Esophagus muscularis mucosa (tissue), 4 donors: ENCODE results near the gene GMEB2. TPM values are rescaled to one million over a fixed set of nuclear protein-coding genes. Genes with fewer than 3 reads are reported as not detected.
"Not testable (repeated sequence)": the region's sequence is repeated elsewhere in the genome, so short reads cannot be mapped to it uniquely, and the experiment has no call there.

Experiments
- DNase-seq: peaks from one replicate; pipeline ENCODE4 v3.0.0-alpha.2; 2017; ENCODE audit errors: extremely low spot score
- H3K27ac ChIP-seq, 4 donors: fragments of 200-600 bp; sonication (generic); replicated peaks in 1 of 4; 1 replicate in 3 of 4; 2 replicates in 1 of 4; pipeline ENCODE4 v1.5.1; 2016 to 2019; ENCODE audit warnings: mild to moderate bottlenecking in 1 of 4
- H3K27me3 ChIP-seq, 4 donors: fragments of 200-600 bp; sonication (generic); one replicate each; pipeline versions ENCODE4 v1.5.1 to v1.6.0; 2016 to 2019
- H3K36me3 ChIP-seq, 4 donors: fragments of 200-600 bp; sonication (generic); one replicate each; pipeline ENCODE4 v1.5.1; 2016 to 2019
- H3K4me1 ChIP-seq, 4 donors: fragments of 200-600 bp; sonication (generic); one replicate each; pipeline ENCODE4 v1.5.1; 2016 to 2019
- H3K4me3 ChIP-seq, 4 donors: fragments of 200-600 bp; sonication (generic); 1 replicate in 2 of 4; 2 replicates in 2 of 4; pipeline ENCODE4 v1.5.1; 2016 to 2019; ENCODE audit warnings: mild to moderate bottlenecking in 4 of 4, moderate library complexity in 1 of 4
- H3K9me3 ChIP-seq, 4 donors: fragments of 200-600 bp; sonication (generic); 1 replicate in 3 of 4; 2 replicates in 1 of 4; pipeline ENCODE4 v1.5.1; 2016 to 2019
- EP300 ChIP-seq: sonication (generic); formaldehyde crosslinking; IDR thresholded peaks from one replicate; pipeline ENCODE4 v1.6.1; 2017; ENCODE audit warnings: antibody characterized with exemption
- POLR2A ChIP-seq: fragments of 450-650 bp; IDR thresholded peaks from one replicate; pipeline ENCODE4 v1.6.1; 2017; ENCODE audit warnings: antibody characterized with exemption, moderate library complexity, mild to moderate bottlenecking, low read depth
- POLR2AphosphoS5 ChIP-seq, 2 donors: sonication (generic); formaldehyde crosslinking; IDR thresholded peaks; one replicate each; pipeline ENCODE4 v1.6.1; 2017; ENCODE audit warnings: antibody characterized with exemption in 2 of 2
- WGBS: methylation state at CpG from one replicate; pipeline ENCODE4 v1.1.5; 2018; 5-methylcytosine and 5-hydroxymethylcytosine counted together
- intact Hi-C: fragments of 100-400 bp; cut with DNase I; formaldehyde crosslinking; loops from one replicate; pipeline ENCODE4 v1.15.1; 2023
- total RNA-seq, 4 donors: library from RNA; depleted of rRNA; stranded (reverse); fragments of >200 nt; gene quantifications; one replicate each; pipeline versions ENCODE4 v1.1.0 to v1.2.1, GENCODE V29; 2016
- TF ChIP-seq, protein P1 (sequence below), 3 experiments: fragments of 200-600 bp in 2 of 3; fragments of 450-650 bp in 1 of 3; sonication (generic) in 2 of 3; IDR thresholded peaks; one replicate each; pipeline ENCODE4 v1.5.1; 2017 to 2019; ENCODE audit warnings: antibody characterized with exemption in 3 of 3, mild to moderate bottlenecking in 2 of 3, moderate library complexity in 1 of 3

GMEB2 gene
- total RNA-seq, 4 donors from 2014 or later, result 11.1 to 19.1 (median 14.0) TPM

DNA sequence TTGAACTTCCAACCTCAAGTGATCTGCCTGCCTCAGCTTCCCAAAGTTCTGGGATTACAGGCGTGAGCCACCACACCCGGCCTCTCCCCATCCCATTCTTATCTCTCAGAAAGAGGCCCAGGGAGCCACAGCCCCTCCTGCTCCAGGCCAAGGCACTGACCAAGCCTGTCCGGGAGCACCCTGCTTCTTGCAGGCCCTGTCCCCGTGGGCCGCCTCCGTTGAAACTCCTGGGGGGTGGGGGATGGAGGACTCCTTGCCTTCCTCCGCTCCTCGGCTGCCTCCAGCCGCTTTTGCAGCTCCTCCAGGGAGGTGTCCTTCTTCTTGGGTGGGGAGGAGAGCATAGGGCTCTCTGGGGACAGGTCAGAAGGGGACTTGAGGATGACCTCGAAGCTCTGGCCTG is 16.6 kb upstream of the GMEB2 start:
- Histone ChIP-seq H3K27me3 (no peaks in the 10 kb centered on the region), H3K4me3 (no peak overlapping the region), H3K4me1 (peaks cover 7 to 32% (median 21%) of the 10 kb centered on the region in 4 donors), H3K27ac (no peak overlapping the region), H3K36me3 (no peaks in the 10 kb centered on the region), H3K9me3 (no peaks in the 10 kb centered on the region)
- WGBS, result 94% methylated on average over 6 of the region's 10 CpGs
- intact Hi-C loops, result no loop called here
- no peak for DNase-seq
- no peak for TF ChIP-seq POLR2A
- TF ChIP-seq, protein P1, sequence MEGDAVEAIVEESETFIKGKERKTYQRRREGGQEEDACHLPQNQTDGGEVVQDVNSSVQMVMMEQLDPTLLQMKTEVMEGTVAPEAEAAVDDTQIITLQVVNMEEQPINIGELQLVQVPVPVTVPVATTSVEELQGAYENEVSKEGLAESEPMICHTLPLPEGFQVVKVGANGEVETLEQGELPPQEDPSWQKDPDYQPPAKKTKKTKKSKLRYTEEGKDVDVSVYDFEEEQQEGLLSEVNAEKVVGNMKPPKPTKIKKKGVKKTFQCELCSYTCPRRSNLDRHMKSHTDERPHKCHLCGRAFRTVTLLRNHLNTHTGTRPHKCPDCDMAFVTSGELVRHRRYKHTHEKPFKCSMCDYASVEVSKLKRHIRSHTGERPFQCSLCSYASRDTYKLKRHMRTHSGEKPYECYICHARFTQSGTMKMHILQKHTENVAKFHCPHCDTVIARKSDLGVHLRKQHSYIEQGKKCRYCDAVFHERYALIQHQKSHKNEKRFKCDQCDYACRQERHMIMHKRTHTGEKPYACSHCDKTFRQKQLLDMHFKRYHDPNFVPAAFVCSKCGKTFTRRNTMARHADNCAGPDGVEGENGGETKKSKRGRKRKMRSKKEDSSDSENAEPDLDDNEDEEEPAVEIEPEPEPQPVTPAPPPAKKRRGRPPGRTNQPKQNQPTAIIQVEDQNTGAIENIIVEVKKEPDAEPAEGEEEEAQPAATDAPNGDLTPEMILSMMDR (IDR thresholded peaks at IDR 0.05), result no peak
- TF ChIP-seq EP300, result no peak
- TF ChIP-seq POLR2AphosphoS5 (IDR thresholded peaks at IDR 0.05), result no peak

- H3K36me3 ChIP-seq, result no peaks in the 10 kb centered on the region
- WGBS, result 92% methylated on average over 13 of the region's 29 CpGs
- DNase-seq, result no peak
- TF ChIP-seq, protein P1 (IDR thresholded peaks at IDR 0.05), result no peak
- no peak for TF ChIP-seq EP300
- no peak for TF ChIP-seq POLR2A
- no peak for TF ChIP-seq POLR2AphosphoS5 (IDR thresholded peaks at IDR 0.05)
- H3K27me3 ChIP-seq, result no peaks in the 10 kb centered on the region
- intact Hi-C loops, result no loop called here
- H3K9me3 ChIP-seq, result no peaks in the 10 kb centered on the region
- H3K4me1 ChIP-seq, result peaks cover 7 to 32% (median 21%) of the 10 kb centered on the region in 4 donors
- H3K4me3 ChIP-seq, result peak overlapping the region; percentile 54 to 69 (median 62)
- peak overlapping the region; percentile 42 to 81 (median 64) for H3K27ac ChIP-seq
These were observed 15.8 kb upstream of the GMEB2 start for GRCh38 chr20:63642527-63643247.

- Histone ChIP-seq H3K4me1 (peaks cover 7 to 32% (median 21%) of the 10 kb centered on the region in 4 donors), H3K27ac (peak overlapping the region; percentile 74 to 85 (median 79)), H3K27me3 (no peaks in the 10 kb centered on the region), H3K4me3 (peak overlapping the region; percentile 54 to 69 (median 62)), H3K36me3 (no peaks in the 10 kb centered on the region), H3K9me3 (no peaks in the 10 kb centered on the region)
- WGBS, result no CpG with 5 or more reads among the region's 86 CpGs
- TF ChIP-seq POLR2A (no peak), POLR2AphosphoS5 (IDR thresholded peaks at IDR 0.05) (peak in 1 of 2 donors; percentile 29)
- TF ChIP-seq, protein P1 (IDR thresholded peaks at IDR 0.05), result peak; percentile 24 to 52 (median 31)
- intact Hi-C loops, result no loop called here
- DNase-seq, result peak; percentile 98
These were observed 15.1 kb upstream of the GMEB2 start for GRCh38 chr20:63641792-63642523.

DNA sequence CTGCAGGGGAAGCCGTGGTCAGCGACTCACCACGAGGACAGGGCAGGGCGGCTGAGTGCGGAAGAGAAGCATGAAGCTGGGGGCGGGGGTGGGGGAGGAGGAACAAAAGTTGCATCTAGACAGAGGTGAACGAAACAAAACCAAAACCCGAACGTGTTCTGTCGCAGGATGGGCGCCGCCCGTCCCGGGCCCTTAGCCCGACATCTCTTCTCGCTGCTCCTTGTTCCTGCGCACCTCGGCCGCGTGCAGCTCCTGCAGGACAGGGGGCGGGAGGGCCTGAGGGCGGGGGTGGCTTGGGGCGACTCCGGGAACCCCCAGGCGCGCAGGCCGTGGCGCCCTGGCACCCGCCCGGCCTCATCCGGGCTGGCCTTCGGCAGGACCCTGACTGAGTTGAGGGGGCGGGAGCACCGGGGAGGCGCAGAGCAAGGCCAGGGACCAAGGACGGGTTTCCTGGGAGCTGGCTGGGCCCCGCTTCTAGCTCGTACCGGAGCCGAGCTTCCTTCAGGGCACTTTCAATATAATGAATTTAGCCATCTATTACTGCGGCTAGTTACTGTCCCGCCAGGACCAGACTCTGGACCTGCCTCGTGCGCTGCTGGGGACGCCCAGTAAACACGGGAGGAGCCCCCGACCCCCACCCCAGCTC is 14.4 kb upstream of the GMEB2 start:
- H3K9me3 ChIP-seq, result no peaks in the 10 kb centered on the region
- H3K4me1 ChIP-seq, result peaks cover 7 to 32% (median 21%) of the 10 kb centered on the region in 4 donors
- 15% methylated on average over 18 of the region's 47 CpGs for WGBS
- peak overlapping the region; percentile 68 to 85 (median 76) for H3K27ac ChIP-seq
- intact Hi-C loops, result no loop called here
- DNase-seq, result no peak
- peak overlapping the region; percentile 54 to 69 (median 59) for H3K4me3 ChIP-seq
- no peaks in the 10 kb centered on the region for H3K36me3 ChIP-seq
- no peaks in the 10 kb centered on the region for H3K27me3 ChIP-seq
- TF ChIP-seq, protein P1 (IDR thresholded peaks at IDR 0.05), result no peak
- TF ChIP-seq POLR2AphosphoS5 (IDR thresholded peaks at IDR 0.05), result peak in 1 of 2 donors; percentile 36
- TF ChIP-seq EP300, result no peak
- TF ChIP-seq POLR2A, result peak; percentile 21

DNA sequence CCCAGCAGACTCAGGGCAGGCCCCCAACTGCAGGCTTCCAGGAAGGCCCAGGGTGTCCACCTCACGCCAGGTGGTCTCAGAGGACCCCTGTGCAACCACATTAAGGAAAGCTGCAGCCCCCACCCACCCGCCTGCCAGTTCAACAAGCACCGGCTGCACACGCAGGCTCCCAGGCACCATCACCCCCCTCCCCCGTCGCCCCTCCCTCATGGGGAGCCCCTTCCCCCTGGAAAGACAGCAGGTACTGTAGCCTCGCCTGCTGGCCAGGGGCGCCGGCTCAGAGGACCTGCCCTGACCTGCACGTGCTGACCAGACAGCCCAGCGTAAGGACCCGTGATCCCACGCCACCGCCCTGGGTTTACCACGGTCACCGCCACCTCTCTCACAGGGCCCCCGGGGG is 13.8 kb upstream of the GMEB2 start:
- 83% methylated on average over 1 of the region's 17 CpGs for WGBS
- H3K27ac ChIP-seq, result peak overlapping the region in 1 of 4 donors; percentile 53
- H3K9me3 ChIP-seq, intact Hi-C loops, H3K27me3 ChIP-seq, H3K36me3 ChIP-seq, DNase-seq: not testable (repeated sequence)
- peaks cover 7 to 32% (median 21%) of the 10 kb centered on the region in 4 donors for H3K4me1 ChIP-seq
- peak overlapping the region; percentile 45 to 61 (median 56) for H3K4me3 ChIP-seq
